Tibial artery (tissue), 4 donors: ENCODE data around the gene RELA.
A peak's percentile ranks its signal among the peaks of the same experiment; 100 is the strongest.

Experiments used
- DNase-seq, 2 donors: peaks; one replicate each; pipeline ENCODE4 v3.0.0-alpha.2; 2019
- H3K27ac ChIP-seq, 2 donors: fragments of 200-600 bp; sonication (generic) in 1 of 2; 1 replicate in 1 of 2; 2 replicates in 1 of 2; pipeline ENCODE4 v1.5.1; 2018 to 2019; ENCODE audit warnings: mild to moderate bottlenecking in 1 of 2
- H3K27me3 ChIP-seq, 2 donors: fragments of 200-600 bp; sonication (generic) in 1 of 2; one replicate each; pipeline versions ENCODE4 v1.5.1 to v1.6.0; 2016 to 2019
- H3K36me3 ChIP-seq, 3 donors: fragments of 200-600 bp; sonication (generic) in 2 of 3; one replicate each; pipeline ENCODE4 v1.5.1; 2016 to 2019; ENCODE audit warnings: mild to moderate bottlenecking in 2 of 3
- H3K4me1 ChIP-seq, 4 donors: fragments of 200-600 bp; sonication (generic) in 2 of 4; 1 replicate in 3 of 4; 2 replicates in 1 of 4; pipeline ENCODE4 v1.5.1; 2016 to 2019
- H3K4me3 ChIP-seq, 2 donors: fragments of 200-600 bp; sonication (generic) in 1 of 2; 1 replicate in 1 of 2; 2 replicates in 1 of 2; pipeline ENCODE4 v1.5.1; 2018 to 2019; ENCODE audit warnings: mild to moderate bottlenecking in 2 of 2
- H3K9me3 ChIP-seq, 3 donors: fragments of 200-600 bp; sonication (generic) in 1 of 3; one replicate each; pipeline ENCODE4 v1.5.1; 2016 to 2019
- intact Hi-C: fragments of 100-400 bp; cut with DNase I; formaldehyde crosslinking; loops from one replicate; pipeline ENCODE4 v1.15.0; 2023; ENCODE audit warnings: low total_unique reads
- TF ChIP-seq, protein P1 (sequence below), 2 experiments: fragments of 200-600 bp in 1 of 2; fragments of 450-650 bp in 1 of 2; IDR thresholded peaks; one replicate each; pipeline ENCODE4 v1.5.1; 2017 to 2019; ENCODE audit warnings: antibody characterized with exemption in 2 of 2, mild to moderate bottlenecking in 1 of 2, moderate library complexity in 1 of 2

Gene RELA

DNA sequence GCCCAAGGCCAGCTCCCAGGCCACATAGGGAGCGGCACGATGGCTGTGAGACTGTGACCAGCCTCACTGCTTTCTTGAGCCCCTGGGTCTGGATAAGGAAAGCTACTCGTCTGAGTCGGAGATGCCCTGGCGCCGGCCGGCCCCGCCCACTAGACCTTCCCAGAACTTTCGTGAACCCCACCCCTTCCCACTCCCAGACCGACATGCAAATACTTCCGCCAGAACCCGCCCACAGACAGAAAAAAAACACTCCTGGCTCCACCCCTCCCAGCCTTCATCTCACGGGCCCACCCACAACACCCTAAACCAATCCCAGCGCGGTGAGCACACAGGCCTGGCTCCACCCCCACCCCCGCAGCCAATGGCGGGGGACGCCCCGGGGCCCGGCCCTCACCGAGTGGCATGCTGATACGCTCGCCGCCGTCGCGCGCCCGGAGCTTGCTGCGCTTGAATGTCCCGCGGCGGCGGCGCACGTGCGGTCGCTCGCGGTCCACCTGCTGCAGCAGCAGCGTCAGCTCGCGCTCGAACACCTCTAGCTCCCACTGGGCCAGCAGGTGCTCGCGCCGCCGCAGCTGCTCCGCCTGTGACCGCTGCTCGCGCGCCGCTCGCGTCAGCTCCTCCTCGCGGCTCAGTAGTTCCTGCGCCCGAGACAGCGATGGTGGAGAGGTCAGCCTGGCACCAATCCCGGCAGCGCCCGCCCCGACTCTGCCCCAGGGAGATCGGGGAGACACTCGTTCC, 55.7 kb downstream of the RELA start:
- Histone ChIP-seq H3K4me1 (peaks cover 0 to 47% (median 42%) of the 10 kb centered on the region in 4 donors), H3K27ac (peak overlapping the region; percentile 73 to 78), H3K36me3 (peaks cover 15 to 95% (median 45%) of the 10 kb centered on the region in 3 donors), H3K27me3 (no peaks in the 10 kb centered on the region), H3K4me3 (peak overlapping the region; percentile 39 to 53), H3K9me3 (no peaks in the 10 kb centered on the region)
- intact Hi-C loops, result no loop called here
- peak; percentile 95 to 98 for DNase-seq
- TF ChIP-seq, protein P1, sequence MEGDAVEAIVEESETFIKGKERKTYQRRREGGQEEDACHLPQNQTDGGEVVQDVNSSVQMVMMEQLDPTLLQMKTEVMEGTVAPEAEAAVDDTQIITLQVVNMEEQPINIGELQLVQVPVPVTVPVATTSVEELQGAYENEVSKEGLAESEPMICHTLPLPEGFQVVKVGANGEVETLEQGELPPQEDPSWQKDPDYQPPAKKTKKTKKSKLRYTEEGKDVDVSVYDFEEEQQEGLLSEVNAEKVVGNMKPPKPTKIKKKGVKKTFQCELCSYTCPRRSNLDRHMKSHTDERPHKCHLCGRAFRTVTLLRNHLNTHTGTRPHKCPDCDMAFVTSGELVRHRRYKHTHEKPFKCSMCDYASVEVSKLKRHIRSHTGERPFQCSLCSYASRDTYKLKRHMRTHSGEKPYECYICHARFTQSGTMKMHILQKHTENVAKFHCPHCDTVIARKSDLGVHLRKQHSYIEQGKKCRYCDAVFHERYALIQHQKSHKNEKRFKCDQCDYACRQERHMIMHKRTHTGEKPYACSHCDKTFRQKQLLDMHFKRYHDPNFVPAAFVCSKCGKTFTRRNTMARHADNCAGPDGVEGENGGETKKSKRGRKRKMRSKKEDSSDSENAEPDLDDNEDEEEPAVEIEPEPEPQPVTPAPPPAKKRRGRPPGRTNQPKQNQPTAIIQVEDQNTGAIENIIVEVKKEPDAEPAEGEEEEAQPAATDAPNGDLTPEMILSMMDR (IDR thresholded peaks at IDR 0.05), result peak in 1 of 2 experiments; percentile 12

DNA sequence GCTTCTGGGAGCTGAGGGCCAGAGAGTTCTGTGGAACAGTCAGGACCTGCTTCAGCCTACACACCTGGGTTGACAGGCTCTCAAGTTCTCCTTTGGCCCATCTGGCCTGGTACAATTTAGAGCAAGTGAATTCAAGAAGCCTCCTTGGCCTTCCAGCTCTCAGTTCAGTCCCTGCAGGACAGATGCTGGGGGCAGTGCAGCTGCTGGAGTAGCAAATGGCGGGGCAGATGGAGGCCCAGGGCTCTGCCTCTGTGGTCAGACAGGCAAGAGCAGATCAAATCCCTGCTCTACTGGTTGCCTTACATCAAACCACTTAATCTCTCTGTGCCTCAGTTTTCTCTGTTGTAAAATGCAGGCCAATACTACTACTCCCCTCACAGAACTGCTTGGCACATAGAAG, 58.5 kb downstream of the RELA start:
- Histone ChIP-seq H3K36me3 (peaks cover 15 to 96% (median 67%) of the 10 kb centered on the region in 3 donors), H3K27me3 (no peaks in the 10 kb centered on the region), H3K27ac (no peak overlapping the region), H3K4me1 (peaks cover 0 to 19% (median 16%) of the 10 kb centered on the region in 4 donors), H3K9me3 (no peaks in the 10 kb centered on the region), H3K4me3 (no peak overlapping the region)
- TF ChIP-seq, protein P1 (IDR thresholded peaks at IDR 0.05), result no peak
- DNase-seq, result no peak
- intact Hi-C loops, result no loop called here
